ENCODE results near the gene TNIP1. TPM values are rescaled to one million over a fixed set of nuclear protein-coding genes. Genes with fewer than 3 reads are reported as not detected.

Gene TNIP1
- total RNA-seq, 4 donors from 2014 or later, result 63.9 to 296 (median 223) TPM

DNA sequence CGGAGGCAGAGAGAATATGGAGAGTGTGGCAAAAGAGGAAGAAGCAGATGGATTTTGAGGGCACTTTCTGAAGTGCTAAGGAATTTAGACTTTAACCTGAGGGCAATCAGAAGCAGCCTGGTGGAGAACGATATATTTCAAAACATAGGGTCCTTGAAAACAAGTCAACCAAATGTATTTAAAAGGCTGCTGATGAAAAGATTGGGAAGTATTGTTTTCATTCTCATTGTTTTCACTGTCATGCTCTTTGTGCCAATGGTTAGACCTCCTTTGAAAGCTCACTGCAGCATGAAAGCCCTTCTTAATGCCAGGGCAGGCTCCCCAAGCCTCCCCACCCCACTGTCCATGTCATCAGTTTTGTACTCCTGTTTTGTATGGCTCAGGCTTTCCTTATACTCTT lies 62.9 kb downstream of the TNIP1 start:
- DNase-seq, result no peak
- no peaks in the 10 kb centered on the region for H3K36me3 ChIP-seq
- no peak overlapping the region for H3K27ac ChIP-seq
- intact Hi-C loops (cut with DNase I; ENCODE audit: low total_unique reads), result no loop called here
- H3K4me3 ChIP-seq, result no peak overlapping the region
- H3K9me3 ChIP-seq, result no peaks in the 10 kb centered on the region
- 81 to 88% methylated on average over 2 of the region's 2 CpGs for WGBS, 2 donors (ENCODE audit: low coverage in 1 of 2)
- H3K27me3 ChIP-seq, result no peaks in the 10 kb centered on the region
- in situ Hi-C loops (cut with MboI; ENCODE audit: low pct_ligation_motif_present in 1 of 4, low pct_unique_long_range_greater_than_20kb in 1 of 4, low sequenced_read_pairs in 3 of 4), result no loop called here
- H3K4me1 ChIP-seq, result peaks cover 0 to 19% (median 12%) of the 10 kb centered on the region in 4 donors
- TF ChIP-seq POLR2A (IDR thresholded peaks at IDR 0.05) (no peak), POLR2AphosphoS5 (IDR thresholded peaks at IDR 0.05) (no peak), EP300 (IDR thresholded peaks at IDR 0.05; ENCODE audit: low read depth) (no peak)
- TF ChIP-seq, protein P1, sequence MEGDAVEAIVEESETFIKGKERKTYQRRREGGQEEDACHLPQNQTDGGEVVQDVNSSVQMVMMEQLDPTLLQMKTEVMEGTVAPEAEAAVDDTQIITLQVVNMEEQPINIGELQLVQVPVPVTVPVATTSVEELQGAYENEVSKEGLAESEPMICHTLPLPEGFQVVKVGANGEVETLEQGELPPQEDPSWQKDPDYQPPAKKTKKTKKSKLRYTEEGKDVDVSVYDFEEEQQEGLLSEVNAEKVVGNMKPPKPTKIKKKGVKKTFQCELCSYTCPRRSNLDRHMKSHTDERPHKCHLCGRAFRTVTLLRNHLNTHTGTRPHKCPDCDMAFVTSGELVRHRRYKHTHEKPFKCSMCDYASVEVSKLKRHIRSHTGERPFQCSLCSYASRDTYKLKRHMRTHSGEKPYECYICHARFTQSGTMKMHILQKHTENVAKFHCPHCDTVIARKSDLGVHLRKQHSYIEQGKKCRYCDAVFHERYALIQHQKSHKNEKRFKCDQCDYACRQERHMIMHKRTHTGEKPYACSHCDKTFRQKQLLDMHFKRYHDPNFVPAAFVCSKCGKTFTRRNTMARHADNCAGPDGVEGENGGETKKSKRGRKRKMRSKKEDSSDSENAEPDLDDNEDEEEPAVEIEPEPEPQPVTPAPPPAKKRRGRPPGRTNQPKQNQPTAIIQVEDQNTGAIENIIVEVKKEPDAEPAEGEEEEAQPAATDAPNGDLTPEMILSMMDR (IDR thresholded peaks at IDR 0.05), result no peak

DNA sequence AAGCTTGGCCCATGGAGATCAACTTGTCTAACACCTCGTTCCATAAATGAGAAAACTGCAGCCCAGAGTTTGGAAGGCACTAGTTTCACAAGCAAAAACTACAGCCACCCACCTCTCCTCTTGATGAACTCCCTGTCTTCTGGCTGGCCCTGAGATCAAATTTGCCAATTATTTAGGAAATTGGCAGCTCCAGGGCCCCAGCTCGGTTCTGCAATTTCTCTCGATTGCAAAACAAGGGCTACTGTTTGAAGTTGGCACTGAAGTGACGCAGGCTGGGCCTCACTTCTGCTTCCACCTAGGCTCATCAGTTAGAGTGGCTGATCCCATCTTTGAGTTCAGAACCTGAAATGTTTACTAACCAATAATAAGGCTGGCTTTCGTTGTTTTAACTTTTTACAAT lies 64.1 kb downstream of the TNIP1 start:
- H3K4me3 ChIP-seq, result no peak overlapping the region
- TF ChIP-seq POLR2AphosphoS5 (IDR thresholded peaks at IDR 0.05) (no peak), POLR2A (IDR thresholded peaks at IDR 0.05) (no peak), EP300 (IDR thresholded peaks at IDR 0.05; ENCODE audit: low read depth) (no peak)
- TF ChIP-seq, protein P1 (IDR thresholded peaks at IDR 0.05), result no peak
- in situ Hi-C loops (cut with MboI; ENCODE audit: low pct_ligation_motif_present in 1 of 4, low pct_unique_long_range_greater_than_20kb in 1 of 4, low sequenced_read_pairs in 3 of 4), result no loop called here
- DNase-seq, result no peak
- H3K9me3 ChIP-seq, result no peaks in the 10 kb centered on the region
- no peaks in the 10 kb centered on the region for H3K27me3 ChIP-seq
- intact Hi-C loops (cut with DNase I; ENCODE audit: low total_unique reads), result no loop called here
- peaks cover 0 to 17% (median 12%) of the 10 kb centered on the region in 4 donors for H3K4me1 ChIP-seq
- H3K27ac ChIP-seq, result peak overlapping the region in 2 of 4 donors; percentile 22 to 62
- WGBS, 2 donors (ENCODE audit: low coverage in 1 of 2), result 72 to 78% methylated on average over 2 to 5 of the region's 5 CpGs
- H3K36me3 ChIP-seq, result no peaks in the 10 kb centered on the region

DNA sequence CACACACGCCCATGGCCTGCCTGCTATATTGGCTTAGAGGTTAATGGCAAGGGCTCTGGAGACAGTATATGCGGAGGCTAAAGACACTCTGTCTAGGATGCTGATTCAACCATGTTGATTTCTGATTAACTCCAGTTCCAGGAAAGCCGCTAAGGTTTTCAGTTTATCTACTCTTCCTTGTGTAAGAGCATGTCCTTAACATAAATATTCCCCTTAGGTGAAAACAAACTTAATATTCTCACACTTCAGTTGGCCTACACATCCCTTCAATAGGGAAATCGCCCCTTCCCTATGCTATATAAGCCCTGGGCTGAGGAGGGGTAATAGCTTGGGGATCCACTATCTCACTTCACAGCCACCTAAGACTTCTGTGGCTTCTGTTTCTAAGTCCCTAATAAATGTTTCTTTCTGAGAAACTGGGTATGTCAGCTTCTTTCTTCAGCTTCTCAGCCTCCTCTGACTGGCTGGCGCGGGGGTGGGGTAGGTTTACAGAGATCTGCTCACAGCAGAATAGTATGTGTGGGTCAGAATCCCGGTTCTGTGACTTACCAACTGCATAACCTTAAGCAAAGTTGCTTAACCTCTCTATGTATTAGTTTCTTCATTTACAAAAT lies 64.8 kb downstream of the TNIP1 start:
- no peaks in the 10 kb centered on the region for H3K9me3 ChIP-seq
- no peaks in the 10 kb centered on the region for H3K27me3 ChIP-seq
- TF ChIP-seq POLR2AphosphoS5 (IDR thresholded peaks at IDR 0.05) (no peak), POLR2A (IDR thresholded peaks at IDR 0.05) (no peak)
- WGBS, 2 donors (ENCODE audit: low coverage in 1 of 2), result 90 to 91% methylated on average over 3 to 7 of the region's 7 CpGs
- peaks cover 0 to 15% (median 10%) of the 10 kb centered on the region in 4 donors for H3K4me1 ChIP-seq
- peak overlapping the region in 2 of 4 donors; percentile 4 to 62 for H3K27ac ChIP-seq
- in situ Hi-C loops (cut with MboI; ENCODE audit: low pct_ligation_motif_present in 1 of 4, low pct_unique_long_range_greater_than_20kb in 1 of 4, low sequenced_read_pairs in 3 of 4) (no loop called here), intact Hi-C loops (cut with DNase I; ENCODE audit: low total_unique reads) (no loop called here)
- H3K36me3 ChIP-seq, result no peaks in the 10 kb centered on the region
- no peak overlapping the region for H3K4me3 ChIP-seq
- no peak for DNase-seq

DNA sequence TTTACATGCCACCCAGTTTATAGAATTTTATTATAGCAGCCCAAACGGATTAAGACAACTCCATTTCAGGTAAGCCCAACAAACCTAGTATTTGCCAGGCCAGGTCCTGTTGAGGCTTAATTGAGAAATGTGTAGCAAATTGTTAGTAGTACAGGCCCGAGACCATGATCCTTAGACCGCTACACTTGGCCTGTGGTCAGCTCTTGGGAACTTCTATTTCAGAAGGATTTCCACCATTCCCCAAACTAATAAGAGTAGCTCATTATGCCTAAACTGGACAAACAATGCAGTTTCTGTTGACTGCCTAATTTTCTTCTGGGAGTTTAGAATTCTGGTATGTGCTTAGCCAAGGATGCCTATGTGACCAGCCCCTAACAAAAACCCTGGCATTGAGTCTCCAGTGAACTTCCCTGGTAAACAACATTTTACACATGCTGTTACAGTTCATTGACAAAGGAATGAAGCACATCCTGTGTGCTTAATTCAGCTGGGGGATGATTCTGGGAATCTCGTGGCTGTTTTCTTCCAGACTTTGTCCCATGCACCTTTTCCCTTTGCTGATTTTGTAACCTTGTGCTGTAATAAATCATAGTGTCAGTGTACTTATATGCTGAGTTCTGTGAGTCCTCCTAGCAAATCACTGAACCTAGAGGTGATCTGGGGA lies 66.0 kb downstream of the TNIP1 start:
- in situ Hi-C loops (cut with MboI; ENCODE audit: low pct_ligation_motif_present in 1 of 4, low pct_unique_long_range_greater_than_20kb in 1 of 4, low sequenced_read_pairs in 3 of 4), result no loop called here
- DNase-seq, result no peak

DNA sequence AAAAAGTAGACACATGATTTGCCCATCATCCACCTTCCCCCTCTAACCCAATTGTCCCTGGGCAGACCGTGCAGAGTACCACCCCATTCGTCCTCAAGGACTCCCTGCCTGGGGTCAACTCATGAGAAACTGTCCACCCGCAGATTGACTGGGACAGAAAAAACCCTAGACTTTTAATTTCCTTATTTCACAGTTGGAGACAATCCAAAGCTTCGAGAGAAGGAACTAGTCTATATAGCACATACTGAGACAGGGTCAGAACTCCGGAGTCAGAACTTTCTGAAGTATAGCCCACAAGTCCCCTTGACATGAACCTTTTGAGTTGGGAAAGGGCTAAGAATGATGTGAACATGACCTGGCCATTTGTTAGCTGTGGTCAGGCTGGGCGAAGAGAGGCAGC lies 68.0 kb downstream of the TNIP1 start:
- no peaks in the 10 kb centered on the region for H3K36me3 ChIP-seq
- H3K9me3 ChIP-seq, result no peaks in the 10 kb centered on the region
- in situ Hi-C loops (cut with MboI; ENCODE audit: low pct_ligation_motif_present in 1 of 4, low pct_unique_long_range_greater_than_20kb in 1 of 4, low sequenced_read_pairs in 3 of 4), result no loop called here
- H3K4me1 ChIP-seq, result peaks cover 0 to 9% (median 0%) of the 10 kb centered on the region in 4 donors
- DNase-seq, result no peak
- no peaks in the 10 kb centered on the region for H3K27me3 ChIP-seq
- TF ChIP-seq POLR2A (IDR thresholded peaks at IDR 0.05), result no peak
- TF ChIP-seq, protein P1 (IDR thresholded peaks at IDR 0.05), result no peak
- TF ChIP-seq EP300 (IDR thresholded peaks at IDR 0.05; ENCODE audit: low read depth), result no peak
- TF ChIP-seq POLR2AphosphoS5 (IDR thresholded peaks at IDR 0.05), result no peak
- no peak overlapping the region for H3K27ac ChIP-seq
- intact Hi-C loops (cut with DNase I; ENCODE audit: low total_unique reads), result no loop called here
- WGBS, 2 donors (ENCODE audit: low coverage in 1 of 2), result 75% methylated on average over 5 to 6 of the region's 6 CpGs
- H3K4me3 ChIP-seq, result no peak overlapping the region

More for the DNA sequence above, 66.0 kb downstream of the TNIP1 start:
- H3K36me3 ChIP-seq, result no peaks in the 10 kb centered on the region
- H3K4me3 ChIP-seq, result no peak overlapping the region
- intact Hi-C loops (cut with DNase I; ENCODE audit: low total_unique reads), result no loop called here
- no peaks in the 10 kb centered on the region for H3K27me3 ChIP-seq
- peaks cover 0 to 3% (median under 1%) of the 10 kb centered on the region in 4 donors for H3K4me1 ChIP-seq
- TF ChIP-seq POLR2A (IDR thresholded peaks at IDR 0.05), result no peak
- peak in 1 of 3 donors; percentile 39 for TF ChIP-seq POLR2AphosphoS5 (IDR thresholded peaks at IDR 0.05)
- H3K27ac ChIP-seq, result peak overlapping the region in 3 of 4 donors; percentile 4 to 62 (median 16)
- 43 to 66% methylated on average over 1 to 4 of the region's 4 CpGs for WGBS, 2 donors (ENCODE audit: low coverage in 1 of 2)
- no peaks in the 10 kb centered on the region for H3K9me3 ChIP-seq

Data from transverse colon (tissue), 4 donors.